Calu3 (cell line): Measurements from ENCODE around the gene LTA4H. TPM values are rescaled to one million over a fixed set of nuclear protein-coding genes. Genes with fewer than 3 reads are reported as not detected.

ENCODE experiments used
- BruUV-seq: library from RNA; stranded (reverse); fragments of 400-500 nt; replicated peaks from 2 replicates; lab custom pipeline; 2021; lab: Mats Ljungman, UMichigan
- CTCF ChIA-PET: fragments of 300-600 bp; sonication (Branson Sonifier 250); formaldehyde crosslinking; loops from one replicate; lab custom pipeline; 2022; ENCODE audit warnings: antibody characterized with exemption; lab: Charles Lee
- DNase-seq: peaks from one replicate; pipeline ENCODE4 v3.0.0; 2022
- H3K27ac Mint-ChIP-seq: one replicate; pipeline ENCODE4 v1.8.0; 2022; ENCODE audit warnings: mixed read lengths; ENCODE audit not compliant: unreplicated experiment
- H3K27me3 Mint-ChIP-seq: one replicate; pipeline ENCODE4 v1.8.0; 2022; ENCODE audit warnings: mixed read lengths; ENCODE audit not compliant: unreplicated experiment
- H3K36me3 Mint-ChIP-seq: one replicate; pipeline ENCODE4 v1.8.0; 2022; ENCODE audit warnings: mild to moderate bottlenecking, moderate library complexity, mixed read lengths; ENCODE audit not compliant: insufficient read depth, unreplicated experiment
- H3K4me1 Mint-ChIP-seq: one replicate; pipeline ENCODE4 v1.8.0; 2022; ENCODE audit warnings: mild to moderate bottlenecking, low read depth, mixed read lengths; ENCODE audit not compliant: unreplicated experiment
- H3K4me3 Mint-ChIP-seq: one replicate; pipeline ENCODE4 v1.8.0; 2022; ENCODE audit warnings: mild to moderate bottlenecking, low read depth, moderate library complexity, mixed read lengths; ENCODE audit not compliant: unreplicated experiment
- H3K9me3 Mint-ChIP-seq: one replicate; pipeline ENCODE4 v1.8.0; 2022; ENCODE audit warnings: low read depth, mixed read lengths; ENCODE audit not compliant: unreplicated experiment
- CTCF ChIP-seq: fragments of 200-600 bp; IDR thresholded peaks from one replicate; pipeline ENCODE4 v1.8.0; 2022; ENCODE audit warnings: antibody characterized with exemption; ENCODE audit not compliant: unreplicated experiment
- intact Hi-C: fragments of 100-400 bp; cut with micrococcal nuclease; formaldehyde crosslinking; loops from one replicate; pipeline ENCODE4 v1.10.0; 2022; ENCODE audit not compliant: unreplicated experiment
- total RNA-seq: library from RNA; stranded (reverse); gene quantifications from 2 replicates; pipeline ENCODE4 v1.2.3, GENCODE V29; 2022

Gene LTA4H
- total RNA-seq, 1 experiment from 2014 or later: 105 TPM

GRCh38 chr12:96049101-96049500 is 13.7 kb upstream of the LTA4H start:
- Mint-ChIP-seq H3K4me3 (peak overlapping the region; percentile 60), H3K27ac (peak overlapping the region; percentile 94), H3K27me3 (no peaks in the 10 kb centered on the region), H3K4me1 (peaks cover 55% of the 10 kb centered on the region), H3K36me3 (peaks cover 12% of the 10 kb centered on the region), H3K9me3 (no peaks in the 10 kb centered on the region)
- BruUV-seq: no TSS peak
- DNase-seq: no peak
- CTCF ChIA-PET: interaction anchor here (2.0 kb wide), 1 partner anchor 166 kb away, joined by 14 read pairs; no protein-coding TSS in a partner anchor
- no peak for TF ChIP-seq CTCF
- intact Hi-C loops: loop anchor here (2.0 to 5.0 kb wide), 3 partner anchors 14 to 348 kb away; partner anchors contain the start of gene LTA4H

GRCh38 chr12:96048393-96048969 is 13.1 kb upstream of the LTA4H start:
- CTCF ChIA-PET: interaction anchor here (0.6 to 2.0 kb wide), 5 partner anchors 13 to 167 kb away, joined by 3 to 14 read pairs (median 6); partner anchors contain the start of gene LTA4H
- Mint-ChIP-seq H3K27me3 (no peaks in the 10 kb centered on the region), H3K4me1 (peaks cover 61% of the 10 kb centered on the region), H3K36me3 (peaks cover 12% of the 10 kb centered on the region), H3K9me3 (no peaks in the 10 kb centered on the region), H3K4me3 (peak overlapping the region; percentile 60), H3K27ac (peak overlapping the region; percentile 94)
- intact Hi-C loops: loop anchor here (2.0 to 5.0 kb wide), 3 partner anchors 14 to 349 kb away; partner anchors contain the start of gene LTA4H
- DNase-seq: no peak
- no TSS peak for BruUV-seq
- no peak for TF ChIP-seq CTCF

- Mint-ChIP-seq H3K4me3 (peak overlapping the region; percentile 60), H3K9me3 (no peaks in the 10 kb centered on the region), H3K36me3 (peaks cover 12% of the 10 kb centered on the region), H3K27me3 (no peaks in the 10 kb centered on the region), H3K27ac (peak overlapping the region; percentile 94), H3K4me1 (peaks cover 65% of the 10 kb centered on the region)
- CTCF ChIA-PET: interaction anchor here (0.6 to 2.0 kb wide), 6 partner anchors 12 to 641 kb away, joined by 3 to 14 read pairs (median 6); partner anchors contain the start of gene LTA4H
- no TSS peak for BruUV-seq
- intact Hi-C loops: loop anchor here (2.0 to 5.0 kb wide), 3 partner anchors 13 to 350 kb away; partner anchors contain the start of gene LTA4H
- DNase-seq: peak; percentile 62
- TF ChIP-seq CTCF: no peak
These were observed 12.1 kb upstream of the LTA4H start for GRCh38 chr12:96047229-96048211.

- no TSS peak for BruUV-seq
- peaks cover 65% of the 10 kb centered on the region for H3K4me1 Mint-ChIP-seq
- CTCF ChIA-PET: interaction anchor here (0.6 to 1.8 kb wide), 3 partner anchors 11 to 640 kb away, joined by 5 to 9 read pairs (median 6); partner anchors contain the start of gene LTA4H
These were observed 11.3 kb upstream of the LTA4H start for GRCh38 chr12:96046543-96047228.

More at GRCh38 chr12:96046543-96047228, 11.3 kb upstream of the LTA4H start:
- no peak for TF ChIP-seq CTCF
- intact Hi-C loops: loop anchor here (5.0 kb wide), 2 partner anchors 66 to 351 kb away; no protein-coding TSS in a partner anchor
- Mint-ChIP-seq H3K27ac (peak overlapping the region; percentile 94), H3K27me3 (no peaks in the 10 kb centered on the region), H3K9me3 (no peaks in the 10 kb centered on the region), H3K36me3 (peaks cover 12% of the 10 kb centered on the region), H3K4me3 (peak overlapping the region; percentile 60)
- no peak for DNase-seq
